GM18511 (cell line): ENCODE data around the gene WDFY4.

Experiments used
- ATAC-seq: cut with Tn5 transposase; IDR thresholded peaks from one replicate; pipeline ENCODE4 v1.9.1; 2021; ENCODE audit warnings: mild to moderate bottlenecking, moderate library complexity; ENCODE audit not compliant: unreplicated experiment

The WDFY4 gene

DNA sequence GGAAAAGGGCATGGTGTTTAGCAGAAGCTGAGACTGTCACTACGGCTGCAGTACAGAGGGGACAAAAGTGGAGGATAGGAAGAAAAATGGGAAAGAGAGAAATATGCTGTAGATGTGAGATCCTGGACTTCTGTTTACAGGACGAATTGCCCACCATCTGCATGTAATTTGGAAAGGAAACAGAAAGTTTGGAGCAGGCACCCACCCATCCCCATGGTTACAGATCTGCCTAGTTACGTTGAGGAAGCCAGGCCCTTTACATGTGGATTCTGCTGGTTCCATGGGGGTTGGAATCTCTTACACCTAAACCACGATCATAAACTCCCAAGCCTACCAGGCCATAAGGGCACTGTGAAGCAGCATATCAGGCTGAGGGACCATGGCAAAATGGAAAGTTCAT lies 84.3 kb downstream of the WDFY4 start:
- no peak for ATAC-seq

DNA sequence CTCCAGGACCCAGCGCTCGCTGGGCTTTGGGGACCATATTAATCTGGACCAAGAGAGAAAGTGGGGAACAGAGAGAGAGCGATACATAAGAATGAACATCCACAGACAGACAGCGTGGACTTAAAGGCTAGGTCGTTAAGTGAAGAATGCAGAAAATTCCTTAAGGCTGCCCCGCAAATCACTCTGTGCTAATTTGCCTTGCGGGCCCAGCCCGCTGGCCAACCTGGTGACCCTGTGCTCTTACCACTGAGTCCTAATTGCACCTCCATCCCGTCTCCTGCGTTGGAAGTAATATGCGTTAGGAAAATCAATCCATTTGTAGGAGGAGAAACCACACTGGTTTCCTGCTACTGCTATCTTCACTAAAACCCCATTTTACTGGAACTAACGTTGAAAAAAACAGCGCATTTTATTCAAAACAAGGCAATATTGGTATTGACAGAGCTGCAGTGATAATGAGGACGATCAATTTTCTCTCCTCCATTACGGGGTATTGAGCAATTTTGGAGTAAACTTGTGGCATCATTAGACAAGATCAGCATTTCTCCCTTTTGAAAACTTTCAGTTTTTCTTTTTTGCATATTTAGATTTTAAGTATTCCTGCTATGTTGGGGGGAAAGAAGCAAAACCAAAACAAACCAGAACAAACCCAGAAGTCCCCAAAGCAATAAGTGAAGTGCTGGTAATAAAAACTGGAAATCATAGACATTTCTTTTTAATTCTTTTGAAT lies 85.2 kb downstream of the WDFY4 start:
- no peak for ATAC-seq

DNA sequence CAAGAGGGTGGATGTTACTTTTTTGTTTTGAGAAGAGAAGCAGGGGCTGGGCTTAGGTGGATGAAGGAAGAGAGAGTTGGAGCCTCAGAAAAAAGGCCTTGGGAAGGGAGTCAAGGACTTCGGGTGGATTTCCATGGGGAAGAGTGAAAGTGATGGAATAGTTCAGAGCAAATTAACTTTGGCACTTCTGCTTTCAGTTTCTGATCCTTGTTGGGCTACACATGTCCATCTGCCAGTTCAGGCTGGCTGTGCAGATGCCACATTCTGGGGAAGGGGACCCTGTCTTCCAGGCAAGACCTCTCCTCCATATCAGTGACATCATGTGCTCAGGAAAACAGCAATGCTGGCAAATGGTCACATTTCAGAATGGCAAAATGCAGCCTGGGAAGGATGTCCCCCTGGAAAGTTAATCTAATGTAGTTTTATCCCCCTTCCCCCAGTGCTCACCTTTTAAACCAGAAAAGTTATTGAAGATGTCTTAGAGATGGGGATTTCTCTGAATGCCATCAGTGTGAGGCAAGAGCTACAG lies 86.0 kb downstream of the WDFY4 start:
- no peak for ATAC-seq

DNA sequence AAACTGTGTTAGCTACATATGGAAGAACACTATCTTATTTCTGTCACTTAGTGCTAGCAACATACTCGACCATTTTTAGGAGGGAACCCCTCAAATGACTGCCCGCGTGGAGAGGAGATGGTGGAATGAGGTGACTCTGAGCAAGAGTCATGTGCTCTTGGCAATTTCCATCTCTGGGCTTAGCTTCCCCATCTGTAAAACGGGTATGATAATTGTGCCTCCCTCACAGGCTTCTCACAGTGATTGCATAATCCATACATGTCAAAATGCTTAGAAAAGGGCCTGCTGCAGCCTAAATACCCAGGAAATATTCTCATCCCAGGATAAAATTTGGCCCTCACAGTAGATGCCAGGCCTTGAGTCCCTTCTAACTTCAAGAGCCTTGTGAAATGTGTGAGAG lies 86.6 kb downstream of the WDFY4 start:
- ATAC-seq = no peak

DNA sequence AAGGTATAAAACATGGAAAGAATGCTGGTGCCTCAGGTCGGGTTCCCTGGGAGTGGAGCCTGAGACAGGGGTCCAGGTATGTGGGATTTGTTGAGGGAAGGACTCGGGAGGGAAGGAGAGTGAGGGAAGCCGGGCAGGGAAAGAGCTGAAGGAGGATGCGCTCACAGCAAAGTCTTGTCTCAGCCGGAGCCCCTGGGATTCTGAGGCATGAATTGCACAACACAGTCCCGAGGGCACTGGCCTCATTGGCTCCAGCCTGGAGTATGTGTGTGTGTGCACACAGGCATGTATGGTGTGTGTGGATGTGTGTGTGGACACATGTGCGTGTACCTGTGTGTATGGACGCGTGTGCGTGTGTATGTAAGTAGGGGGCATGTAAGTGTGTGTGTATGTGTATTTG lies 87.4 kb downstream of the WDFY4 start:
- no peak for ATAC-seq

DNA sequence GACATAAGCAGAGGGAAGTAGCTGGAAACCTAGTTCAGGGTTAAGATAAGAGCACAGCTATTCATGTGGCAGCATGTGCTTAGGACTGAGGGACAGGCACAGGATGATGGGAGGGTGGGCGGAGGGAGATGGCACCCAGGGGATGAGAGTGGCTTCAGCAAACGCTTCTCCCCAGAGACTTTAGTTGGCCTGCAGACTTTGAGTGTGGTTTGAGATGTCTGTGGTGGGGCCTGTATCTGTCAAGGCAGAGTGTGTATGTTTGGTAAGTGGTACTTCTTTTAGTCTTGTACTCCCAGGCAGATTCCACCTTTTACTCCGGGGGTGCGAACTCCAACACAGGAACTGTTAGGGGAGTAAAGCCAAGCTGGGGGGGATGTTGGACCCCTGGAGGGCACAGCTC lies 88.9 kb downstream of the WDFY4 start:
- no peak for ATAC-seq

DNA sequence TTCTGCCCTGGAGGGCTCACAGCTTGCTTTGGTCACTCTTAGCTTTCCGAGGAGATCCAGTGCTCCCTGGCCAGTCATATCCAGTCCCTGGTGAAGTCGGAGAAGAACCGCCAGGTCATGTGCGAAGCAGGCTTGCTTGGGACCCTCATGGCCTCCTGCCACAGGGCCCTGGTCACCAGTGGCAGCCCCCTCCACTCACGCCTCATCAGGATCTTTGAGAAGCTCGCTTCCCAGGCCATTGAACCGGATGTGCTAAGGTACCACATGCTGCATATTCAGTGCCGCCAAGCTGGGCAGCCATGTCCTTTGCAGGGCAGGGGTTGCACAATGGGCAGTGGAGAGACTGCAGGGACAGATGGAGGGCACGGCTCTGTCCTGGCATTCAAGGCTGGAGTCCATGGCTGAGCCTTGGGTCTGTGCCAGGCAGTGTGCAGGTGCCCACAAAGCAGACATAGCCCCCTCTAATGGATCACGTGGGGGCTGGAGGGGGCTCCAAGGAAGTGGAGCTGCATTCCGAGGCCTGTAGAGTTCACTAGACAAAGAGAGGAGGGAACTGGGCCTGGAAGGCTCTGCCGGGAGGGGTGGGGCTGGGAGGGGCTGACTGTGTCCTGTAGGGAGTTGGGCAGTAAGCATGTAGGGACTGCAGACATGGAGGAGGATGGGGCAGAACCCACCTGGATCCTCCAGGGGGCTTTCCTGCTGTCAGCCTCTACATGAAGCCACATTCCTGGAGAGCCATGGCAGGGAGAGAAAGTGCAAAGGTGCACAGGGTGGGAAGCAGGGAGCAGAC lies 89.9 kb downstream of the WDFY4 start:
- ATAC-seq = no peak

DNA sequence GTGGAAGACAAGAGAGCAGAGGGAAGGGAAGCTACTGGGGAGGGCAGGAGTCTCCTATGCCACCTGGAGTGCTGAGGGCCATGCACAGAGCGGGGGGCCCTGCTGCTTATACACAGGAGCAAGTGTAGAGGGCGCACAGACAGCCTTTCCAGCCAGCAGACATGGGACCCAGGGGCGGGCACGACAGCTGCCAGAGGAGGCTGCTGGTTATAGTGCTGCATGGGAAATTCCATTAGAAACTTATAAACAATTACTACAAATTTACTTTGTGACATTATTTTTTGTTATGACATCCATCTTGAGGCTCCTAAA lies 90.5 kb downstream of the WDFY4 start:
- no peak for ATAC-seq

DNA sequence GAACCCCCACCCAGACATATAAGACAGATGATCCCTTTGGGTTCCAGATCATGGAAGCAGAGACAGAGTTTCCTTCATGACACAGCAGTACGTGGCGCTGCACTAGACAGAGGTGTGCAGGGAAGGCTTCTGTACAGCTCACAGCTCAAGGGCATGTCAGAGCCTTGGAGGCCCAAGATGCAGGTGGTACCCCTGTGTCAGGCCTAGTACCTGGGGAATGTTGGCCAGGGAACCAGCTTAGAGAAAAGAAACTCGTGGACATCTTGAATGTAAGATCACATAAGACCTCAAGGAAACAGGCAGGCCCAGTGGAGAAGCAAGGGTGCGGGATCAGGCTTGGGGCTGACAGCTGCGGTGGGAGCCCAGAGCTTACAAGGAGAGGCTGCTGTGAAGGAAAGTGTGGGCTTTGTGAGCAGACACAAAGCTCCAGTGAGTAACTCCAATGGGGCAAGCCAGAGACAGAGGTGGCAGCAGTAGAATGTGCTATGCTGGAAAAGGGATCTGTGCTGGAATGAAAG lies 91.4 kb downstream of the WDFY4 start:
- no peak for ATAC-seq

DNA sequence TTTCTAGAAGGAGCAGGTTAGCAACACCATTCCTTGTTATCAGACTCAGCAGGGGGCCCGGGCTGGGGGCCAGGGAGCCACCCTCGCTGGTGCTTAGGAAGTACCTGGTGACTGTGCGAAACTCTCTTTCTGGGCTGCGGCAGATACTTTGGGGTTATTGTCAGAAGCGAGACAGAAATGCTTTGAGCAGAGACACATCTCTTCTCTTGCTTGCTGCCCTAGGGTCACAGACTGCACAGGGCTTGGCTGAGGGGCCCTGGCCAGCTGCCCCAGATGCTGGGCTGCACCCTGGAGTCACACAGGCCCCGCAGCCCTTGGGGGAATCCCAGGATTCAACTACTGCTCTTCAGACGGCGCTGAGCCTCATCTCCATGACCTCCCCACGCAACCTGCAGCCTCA lies 91.9 kb downstream of the WDFY4 start:
- no peak for ATAC-seq

DNA sequence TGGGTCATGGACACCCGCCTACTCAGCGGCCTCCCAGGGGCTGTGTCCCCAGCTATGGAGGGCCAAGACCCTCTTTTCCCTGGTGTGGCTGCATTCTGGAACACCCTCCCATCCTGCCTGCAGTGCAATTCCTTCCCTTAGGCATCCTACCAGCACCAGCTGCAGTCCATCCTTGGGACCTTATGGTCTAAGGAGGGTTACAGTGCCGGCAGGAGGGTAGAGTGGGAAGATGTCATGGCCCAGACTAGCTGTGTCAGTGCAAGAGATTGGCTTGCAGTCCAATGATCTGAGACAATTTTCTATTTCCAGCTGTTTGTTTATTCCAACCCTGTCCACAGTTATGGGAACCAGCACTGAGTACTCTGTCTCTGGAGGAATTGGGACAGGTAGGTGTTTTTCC lies 92.4 kb downstream of the WDFY4 start:
- no peak for ATAC-seq

DNA sequence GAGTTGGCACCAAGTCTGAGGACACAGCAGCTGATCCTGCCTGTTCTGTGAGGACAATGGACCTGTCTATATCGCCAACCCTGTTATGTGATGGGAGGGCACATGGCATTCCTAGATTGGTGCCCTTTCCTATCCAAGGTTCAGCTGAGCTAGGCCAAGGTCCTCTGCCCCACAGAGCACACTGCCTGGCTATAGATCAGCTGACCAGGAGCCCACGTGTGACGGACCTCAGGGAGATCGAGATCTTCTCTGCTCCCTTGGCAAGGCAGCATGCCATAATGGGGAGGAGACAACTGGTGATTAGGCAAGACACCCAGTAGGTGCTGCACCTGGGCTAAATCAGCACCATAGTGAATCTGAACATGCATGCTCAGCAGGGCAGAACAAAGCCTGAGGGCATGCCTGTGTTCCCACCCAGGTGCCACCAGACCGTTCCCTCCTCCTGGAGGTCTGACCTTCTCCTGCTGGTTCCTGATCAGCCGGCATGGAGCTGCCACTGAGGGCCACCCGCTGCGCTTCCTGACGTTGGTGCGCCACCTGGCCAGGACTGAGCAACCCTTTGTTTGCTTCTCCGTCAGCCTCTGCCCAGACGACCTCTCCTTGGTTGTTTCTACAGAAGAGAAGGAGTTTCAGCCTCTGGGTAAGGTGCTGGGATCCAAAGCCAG lies 93.7 kb downstream of the WDFY4 start:
- no peak for ATAC-seq

DNA sequence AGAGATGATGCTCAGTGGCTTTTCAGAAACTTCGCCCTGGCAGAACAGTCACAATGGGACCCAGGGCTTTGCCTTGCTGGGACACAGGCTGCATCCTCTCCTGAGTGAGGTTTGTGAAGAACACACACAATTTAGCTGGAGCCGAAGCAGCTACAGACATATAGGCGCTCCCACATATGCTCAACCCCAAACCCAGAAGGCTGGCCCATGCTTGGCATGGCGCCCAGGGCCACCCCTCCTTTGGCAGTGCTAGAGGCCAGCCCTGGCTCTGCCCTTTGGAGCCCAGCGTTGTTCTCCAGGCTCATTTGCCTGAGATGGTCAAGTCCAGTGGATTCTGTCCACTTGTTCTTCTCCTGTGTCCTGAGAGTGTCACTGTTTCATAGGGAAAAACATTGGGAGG lies 94.4 kb downstream of the WDFY4 start:
- ATAC-seq = no peak

DNA sequence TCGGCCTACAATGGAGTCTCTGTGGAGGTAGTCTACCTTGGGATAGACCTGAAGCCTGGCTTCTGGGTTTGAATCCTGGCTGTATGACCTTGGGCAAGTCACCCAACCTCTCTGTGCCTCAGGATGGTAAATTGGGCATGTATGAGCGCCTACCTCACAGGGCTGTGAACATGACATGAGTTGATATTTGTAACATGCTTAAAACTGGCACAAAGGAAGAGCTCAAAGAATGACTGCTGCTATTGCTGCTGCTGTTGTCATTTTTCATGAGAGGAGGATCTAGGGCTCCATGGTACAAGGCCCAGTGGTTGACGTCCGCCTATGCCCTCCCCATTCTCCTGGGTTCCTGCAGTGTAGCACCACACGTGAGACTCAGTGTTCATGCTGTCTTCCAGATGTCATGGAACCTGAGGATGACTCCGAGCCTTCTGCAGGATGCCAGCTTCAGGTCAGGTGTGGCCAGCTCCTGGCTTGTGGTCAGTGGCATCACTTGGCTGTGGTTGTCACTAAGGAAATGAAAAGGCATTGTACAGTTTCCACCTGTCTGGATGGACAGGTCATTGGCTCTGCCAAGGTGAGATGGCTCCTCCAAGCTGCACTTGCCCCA lies 95.0 kb downstream of the WDFY4 start:
- no peak for ATAC-seq

DNA sequence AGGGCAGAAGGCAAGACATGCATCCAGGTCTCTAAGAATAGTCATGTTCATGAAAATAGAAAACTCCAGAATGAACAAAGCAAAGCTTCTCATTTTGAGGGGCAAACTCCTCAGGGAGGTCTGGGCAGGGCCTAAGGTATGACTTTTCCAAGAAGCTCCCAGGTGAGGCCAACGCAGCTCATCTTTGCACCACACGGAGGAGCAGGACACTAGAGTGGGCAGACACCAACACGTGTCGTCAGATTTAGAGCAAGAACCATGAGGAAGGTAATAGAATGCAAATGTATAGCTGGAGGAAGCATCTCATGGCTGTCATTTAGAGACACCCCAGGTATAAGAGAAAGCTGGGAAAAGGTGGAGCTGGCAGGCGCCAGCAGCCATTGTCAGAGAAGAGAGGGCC lies 95.7 kb downstream of the WDFY4 start:
- ATAC-seq = no peak

DNA sequence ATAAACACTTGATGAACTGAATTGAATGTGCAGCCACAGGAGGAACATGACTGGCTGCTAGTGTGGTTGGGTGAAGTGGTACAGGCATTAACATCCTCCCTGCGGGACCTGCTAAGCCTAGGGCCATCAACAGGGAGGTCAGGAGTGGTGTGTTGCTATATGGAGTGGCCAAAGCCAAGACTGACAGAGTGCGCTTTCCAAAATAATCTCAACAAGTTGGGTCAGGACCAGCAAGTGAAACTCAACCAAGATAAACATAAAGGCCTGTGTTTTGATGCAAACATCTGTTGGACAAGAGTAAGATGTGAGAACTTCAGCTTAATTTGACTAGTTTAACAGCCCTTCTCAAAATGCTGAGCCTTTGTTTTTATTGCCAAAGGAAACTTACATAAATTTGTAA lies 97.7 kb downstream of the WDFY4 start:
- no peak for ATAC-seq

DNA sequence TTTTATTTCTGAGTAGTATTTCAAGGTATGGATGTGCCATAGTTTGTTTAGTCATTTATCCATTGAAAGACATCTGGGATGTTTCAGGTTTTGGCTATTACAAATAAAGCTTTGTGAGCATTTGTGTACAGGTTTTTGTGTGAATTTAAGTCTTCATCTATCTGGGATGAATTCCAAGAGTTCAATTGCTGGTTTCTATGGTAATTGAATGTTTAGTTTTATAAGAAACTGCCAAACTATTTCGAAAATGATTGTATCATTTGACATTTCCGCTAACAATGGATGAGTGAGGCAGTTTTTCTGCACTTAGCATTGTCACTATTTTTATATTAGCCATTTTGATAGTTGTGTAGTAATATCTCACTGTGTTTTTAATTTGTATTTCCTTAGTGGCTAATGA lies 99.4 kb downstream of the WDFY4 start:
- no peak for ATAC-seq

DNA sequence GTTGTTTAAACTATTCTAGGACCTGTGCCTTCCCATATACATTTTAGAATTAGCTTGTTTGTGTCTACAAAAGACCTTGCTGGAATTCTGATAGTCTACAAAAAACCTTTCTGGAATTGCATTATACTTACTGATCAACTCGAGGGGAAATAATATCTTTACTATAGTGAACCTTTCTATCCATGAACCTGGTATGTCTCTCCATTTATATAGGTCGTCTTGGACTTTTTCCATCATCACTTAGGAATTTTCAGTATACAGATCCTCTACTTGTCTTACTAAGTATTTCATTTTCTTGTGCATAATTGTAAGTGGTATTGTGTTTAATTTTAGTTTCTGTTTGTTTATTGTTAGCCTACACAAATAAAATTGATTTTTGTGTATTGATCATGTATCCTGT lies 101.1 kb downstream of the WDFY4 start:
- ATAC-seq = no peak

DNA sequence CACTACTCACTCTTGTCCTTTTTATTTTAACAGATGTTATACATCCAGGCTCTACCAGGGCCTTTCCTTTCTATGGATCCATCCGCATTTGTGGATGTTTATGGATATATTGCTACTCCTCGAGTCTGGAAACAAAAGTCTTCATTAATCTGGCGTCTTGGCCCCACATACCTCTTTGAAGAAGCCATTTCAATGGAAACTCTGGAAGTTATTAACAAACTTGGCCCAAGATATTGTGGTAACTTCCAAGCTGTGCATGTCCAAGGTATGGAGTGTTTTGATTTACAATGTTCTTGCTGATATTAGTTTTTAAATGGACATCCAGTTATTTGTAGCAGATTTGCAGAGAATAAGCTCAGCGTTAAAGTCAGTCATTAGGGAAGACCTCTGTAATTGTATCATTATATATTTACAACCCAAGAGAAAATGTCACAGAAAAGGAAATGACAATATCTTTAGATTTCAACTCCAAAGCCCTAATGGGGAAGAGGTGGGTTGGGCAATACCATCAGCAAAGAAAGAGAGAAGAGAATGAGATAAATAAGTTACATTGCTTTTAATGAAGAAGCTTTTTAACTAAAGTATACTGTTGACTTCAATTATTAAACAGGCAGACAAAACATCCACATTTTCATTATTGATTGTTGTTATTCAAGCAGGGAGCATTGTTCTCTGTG lies 102.1 kb downstream of the WDFY4 start:
- no peak for ATAC-seq

DNA sequence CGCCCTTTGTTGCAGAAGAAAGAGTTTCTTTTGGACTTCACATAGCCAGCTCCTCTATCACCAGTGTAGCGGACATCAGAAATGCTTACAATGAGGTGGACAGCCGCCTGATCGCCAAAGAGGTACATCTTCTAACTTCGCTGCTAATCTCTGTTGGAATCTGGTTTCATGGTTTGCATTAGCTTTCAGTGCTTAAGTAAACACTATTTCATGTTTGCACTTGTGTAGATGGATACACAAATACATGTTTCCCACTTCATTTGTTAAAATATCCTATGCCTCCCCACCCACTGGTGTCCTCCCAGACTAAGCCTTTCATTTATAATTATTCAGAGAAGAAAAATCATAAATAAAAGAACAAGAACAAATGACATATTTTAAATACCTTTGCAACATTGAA lies 103.9 kb downstream of the WDFY4 start:
- no peak for ATAC-seq
